H1 (cell line): ENCODE measurements around the gene C2orf78. TPM values are rescaled to one million over a fixed set of nuclear protein-coding genes. Genes with fewer than 3 reads are reported as not detected.

Experiments
- CTCF ChIA-PET: fragments of 300-600 bp; sonication (Branson Sonifier 250); formaldehyde crosslinking; loops from one replicate; lab custom pipeline; 2021; ENCODE audit not compliant: partially characterized antibody; lab: Charles Lee
- POLR2A ChIA-PET: fragments of 300-600 bp; sonication (Branson Sonifier 250); formaldehyde crosslinking; loops from one replicate; lab custom pipeline; 2021; ENCODE audit warnings: inconsistent platforms; ENCODE audit not compliant: partially characterized antibody; lab: Charles Lee
- DNase-seq, 2 experiments: peaks; one replicate each; pipeline versions ENCODE4 v3.0.0 to v3.0.0-alpha.2; 2010 to 2022; ENCODE audit warnings: low spot score in 2 of 2, low read depth in 1 of 2, mixed read lengths in 1 of 2
- FAIRE-seq: peaks from 2 replicates; lab custom pipeline; 2011; peaks lifted over from hg19 to GRCh38; lab: Jason Lieb, UNC
- H2AFZ ChIP-seq: 2 replicates; pipeline ENCODE4 v1.8.1; 2012; ENCODE audit warnings: low read length, inconsistent platforms
- H2AK5ac ChIP-seq: 2 replicates; pipeline ENCODE4 v1.6.1; 2013; ENCODE audit warnings: low read depth, low read length
- H2BK120ac ChIP-seq: replicated peaks from 2 replicates; pipeline ENCODE3; 2013; ENCODE audit warnings: low read depth, low read length, inconsistent platforms
- H2BK12ac ChIP-seq: 2 replicates; pipeline ENCODE4 v1.6.1; 2013; ENCODE audit warnings: low read depth, low read length
- H2BK15ac ChIP-seq: 2 replicates; pipeline ENCODE4 v1.6.1; 2013; ENCODE audit warnings: low read length
- H2BK20ac ChIP-seq: 2 replicates; pipeline ENCODE4 v1.6.1; 2013; ENCODE audit warnings: low read length
- H2BK5ac ChIP-seq: 2 replicates; pipeline ENCODE4 v1.6.1; 2013; ENCODE audit warnings: low read depth, low read length
- H3K14ac ChIP-seq: 2 replicates; pipeline ENCODE4 v1.6.1; 2013; ENCODE audit warnings: inconsistent platforms; ENCODE audit not compliant: insufficient read length
- H3K18ac ChIP-seq: 2 replicates; pipeline ENCODE4 v1.6.1; 2013; ENCODE audit warnings: low read length; ENCODE audit errors: extremely low read depth
- H3K23ac ChIP-seq: 2 replicates; pipeline ENCODE4 v1.6.1; 2013; ENCODE audit warnings: inconsistent platforms; ENCODE audit not compliant: insufficient read length
- H3K23me2 ChIP-seq: 2 replicates; pipeline ENCODE4 v1.6.1; 2013; ENCODE audit warnings: low read depth, low read length
- H3K27ac ChIP-seq: 2 replicates; pipeline ENCODE4 v1.6.1; 2011; ENCODE audit warnings: low read depth, low read length, inconsistent platforms
- H3K27me3 ChIP-seq, 4 experiments: replicated peaks in 1 of 4; 1 replicate in 1 of 4; 2 replicates in 3 of 4; pipeline versions ENCODE4 v1.6.1 to v1.8.1; 2011 to 2013; ENCODE audit warnings: low read length in 3 of 4, mild to moderate bottlenecking in 3 of 4, inconsistent platforms in 2 of 4, mixed read lengths in 2 of 4, moderate library complexity in 1 of 4; ENCODE audit not compliant: control insufficient read depth in 3 of 4, insufficient read depth in 3 of 4; ENCODE audit errors: extremely low read depth in 1 of 4
- H3K36me3 ChIP-seq, 4 experiments: 2 replicates each; pipeline versions ENCODE4 v1.6.1 to v1.8.1; 2011 to 2013; ENCODE audit warnings: mild to moderate bottlenecking in 4 of 4, low read length in 3 of 4, moderate library complexity in 2 of 4, control low read depth in 1 of 4, inconsistent platforms in 1 of 4; ENCODE audit not compliant: insufficient read depth in 4 of 4, control insufficient read depth in 2 of 4
- H3K4ac ChIP-seq: replicated peaks from 2 replicates; pipeline ENCODE3; 2013; ENCODE audit warnings: low read length, low read depth, mixed read lengths, inconsistent platforms; ENCODE audit not compliant: insufficient read length
- H3K4me1 ChIP-seq, 4 experiments: replicated peaks in 1 of 4; 1 replicate in 1 of 4; 2 replicates in 3 of 4; pipeline versions ENCODE4 v1.6.1 to v1.8.1; 2011 to 2013; ENCODE audit warnings: low read length in 3 of 4, inconsistent platforms in 2 of 4, mixed read lengths in 1 of 4; ENCODE audit not compliant: insufficient read depth in 4 of 4, control insufficient read depth in 3 of 4
- H3K4me2 ChIP-seq, 2 experiments: 2 replicates each; pipeline versions ENCODE4 v1.6.1 to v1.8.1; 2011 to 2013; ENCODE audit warnings: low read depth in 2 of 2, low read length in 2 of 2, control low read depth in 1 of 2, inconsistent platforms in 1 of 2, mild to moderate bottlenecking in 1 of 2; ENCODE audit not compliant: insufficient read depth in 1 of 2
- H3K4me3 ChIP-seq, 4 experiments: fragments of 200-600, 300-600 bp in 1 of 4; sonication (generic), shearing (Covaris generic), sonication (Bioruptor Twin) in 1 of 4; 2 replicates each; pipeline versions ENCODE4 v1.5.1 to v1.8.1; 2011 to 2016; ENCODE audit warnings: low read length in 4 of 4, low read depth in 3 of 4, control low read depth in 2 of 4, inconsistent platforms in 2 of 4, mild to moderate bottlenecking in 2 of 4, mixed read lengths in 1 of 4, moderate library complexity in 1 of 4; ENCODE audit not compliant: insufficient read depth in 2 of 4; ENCODE audit errors: extremely low read depth in 1 of 4
- H3K56ac ChIP-seq: replicated peaks from 2 replicates; pipeline ENCODE3; 2013; ENCODE audit warnings: low read depth, mild to moderate bottlenecking, mixed read lengths, low read length, inconsistent platforms; ENCODE audit not compliant: insufficient read length
- H3K79me1 ChIP-seq: 2 replicates; pipeline ENCODE4 v1.6.1; 2013; ENCODE audit warnings: low read depth, low read length, control low read depth
- H3K79me2 ChIP-seq, 2 experiments: 2 replicates each; pipeline versions ENCODE4 v1.6.1 to v1.8.1; 2012 to 2013; ENCODE audit warnings: low read length in 2 of 2, mild to moderate bottlenecking in 2 of 2, inconsistent platforms in 1 of 2; ENCODE audit not compliant: insufficient read depth in 2 of 2, control insufficient read depth in 1 of 2
- H3K9ac ChIP-seq, 4 experiments: replicated peaks in 1 of 4; 1 replicate in 1 of 4; 2 replicates in 3 of 4; pipeline versions ENCODE4 v1.6.1 to v1.8.1; 2011 to 2013; ENCODE audit warnings: low read depth in 3 of 4, low read length in 3 of 4, control low read depth in 2 of 4, mild to moderate bottlenecking in 2 of 4, moderate library complexity in 2 of 4, inconsistent platforms in 1 of 4; ENCODE audit errors: extremely low read depth in 1 of 4
- H3K9me3 ChIP-seq, 2 experiments: 2 replicates each; pipeline versions ENCODE4 v1.6.1 to v1.8.1; 2012 to 2013; ENCODE audit warnings: mild to moderate bottlenecking in 2 of 2, moderate library complexity in 2 of 2, control low read depth in 1 of 2, inconsistent platforms in 1 of 2, low read depth in 1 of 2, low read length in 1 of 2, mixed read lengths in 1 of 2; ENCODE audit not compliant: insufficient read depth in 2 of 2
- H4K20me1 ChIP-seq, 2 experiments: replicated peaks in 1 of 2; 2 replicates each; pipeline versions ENCODE3 to v1.8.1; 2011 to 2013; ENCODE audit warnings: inconsistent platforms in 2 of 2, low read length in 2 of 2, mild to moderate bottlenecking in 1 of 2; ENCODE audit not compliant: insufficient read depth in 2 of 2, control insufficient read depth in 1 of 2
- H4K5ac ChIP-seq: 2 replicates; pipeline ENCODE4 v1.6.1; 2013; ENCODE audit warnings: low read length, low read depth, mixed read lengths, inconsistent platforms; ENCODE audit not compliant: insufficient read length
- H4K8ac ChIP-seq: 2 replicates; pipeline ENCODE4 v1.8.0; 2013; ENCODE audit warnings: mild to moderate bottlenecking, moderate library complexity, low read length, inconsistent platforms; ENCODE audit not compliant: insufficient read depth; ENCODE audit errors: extremely low read depth
- H4K91ac ChIP-seq: replicated peaks from 2 replicates; pipeline ENCODE3; 2013; ENCODE audit warnings: low read length, mixed read lengths, inconsistent platforms; ENCODE audit not compliant: insufficient read length
- CBX5 ChIP-seq: fragments of 300-800, 300-1000 bp; sonication (generic); IDR thresholded peaks from 2 replicates; pipeline ENCODE4 v1.7.1; 2016; ENCODE audit warnings: antibody characterized with exemption, low read length, low read depth
- EGR1 ChIP-seq: IDR thresholded peaks from 2 replicates; pipeline ENCODE4 v1.6.1; 2011; ENCODE audit warnings: low read depth, low read length, borderline replicate concordance
- GABPA ChIP-seq: IDR thresholded peaks from 2 replicates; pipeline ENCODE4 v1.6.1; 2011; ENCODE audit warnings: mild to moderate bottlenecking, low read length, moderate library complexity, borderline replicate concordance; ENCODE audit not compliant: insufficient read depth
- KDM4A ChIP-seq: IDR thresholded peaks from one replicate; pipeline ENCODE4 v1.7.1; 2012; ENCODE audit warnings: low read depth, mild to moderate bottlenecking, moderate library complexity, low read length, inconsistent platforms; ENCODE audit not compliant: severe bottlenecking
- POU5F1 ChIP-seq: IDR thresholded peaks from 2 replicates; pipeline ENCODE4 v1.6.1; 2011; ENCODE audit warnings: low read depth, mild to moderate bottlenecking, low read length, moderate library complexity
- SP1 ChIP-seq: IDR thresholded peaks from 2 replicates; pipeline ENCODE4 v1.6.1; 2011; ENCODE audit warnings: low read depth, low read length
- TAF7 ChIP-seq: optimal IDR thresholded peaks from 2 replicates; pipeline ENCODE3; 2011; ENCODE audit warnings: low read depth, mild to moderate bottlenecking, inconsistent platforms, low read length, moderate library complexity, borderline replicate concordance
- TEAD4 ChIP-seq: IDR thresholded peaks from 2 replicates; pipeline ENCODE4 v1.6.1; 2012; ENCODE audit warnings: low read depth, low read length, inconsistent platforms, mixed read lengths
- YY1 ChIP-seq: IDR thresholded peaks from 2 replicates; pipeline ENCODE4 v1.6.1; 2011; ENCODE audit warnings: low read depth, mild to moderate bottlenecking, low read length
- WGBS, 2 experiments: shearing (Covaris generic) in 1 of 2; methylation state at CpG; one replicate each; pipeline versions ENCODE4 v1.1.6 to v1.1.7; 2013 to 2015; ENCODE audit warnings: low lambda C conversion rate in 2 of 2, mixed read lengths in 2 of 2, inconsistent platforms in 1 of 2, low coverage in 1 of 2, missing lambda C conversion rate in 1 of 2; ENCODE audit not compliant: insufficient replicate concordance in 2 of 2, insufficient coverage in 1 of 2, insufficient read length in 1 of 2; ENCODE audit errors: extremely low coverage in 1 of 2, missing lambda C conversion rate in 1 of 2; 5-methylcytosine and 5-hydroxymethylcytosine counted together
- polyA plus RNA-seq, 7 experiments: library from polyadenylated mRNA; depleted of rRNA in 3 of 7; stranded (reverse) in 5 of 7; unstranded in 2 of 7; fragments of >200 nt in 5 of 7; fragments of 200-250 nt in 2 of 7; gene quantifications; 1 replicate in 5 of 7; 2 replicates in 1 of 7; 4 replicates in 1 of 7; pipeline versions ENCODE4 v1.2.1 to v1.2.3, GENCODE V29; 2011 to 2013; ENCODE audit warnings: missing spikeins in 2 of 7, mixed read lengths in 2 of 7
- total RNA-seq: library from RNA; stranded (reverse); fragmentation: NEBNext Ultra II Directional; extraction: Animal tissue kit (Norgen Biotek cat#: 25700); gene quantifications from 2 replicates; pipeline ENCODE4 v1.2.1, GENCODE V29; 2021

Gene C2orf78
- total and polyA plus RNA-seq, 2 of the 8 experiments (the other 6 are each of a cell fraction or from before 2014, with no cell fraction given) = 0.39 to 0.89 TPM

DNA sequence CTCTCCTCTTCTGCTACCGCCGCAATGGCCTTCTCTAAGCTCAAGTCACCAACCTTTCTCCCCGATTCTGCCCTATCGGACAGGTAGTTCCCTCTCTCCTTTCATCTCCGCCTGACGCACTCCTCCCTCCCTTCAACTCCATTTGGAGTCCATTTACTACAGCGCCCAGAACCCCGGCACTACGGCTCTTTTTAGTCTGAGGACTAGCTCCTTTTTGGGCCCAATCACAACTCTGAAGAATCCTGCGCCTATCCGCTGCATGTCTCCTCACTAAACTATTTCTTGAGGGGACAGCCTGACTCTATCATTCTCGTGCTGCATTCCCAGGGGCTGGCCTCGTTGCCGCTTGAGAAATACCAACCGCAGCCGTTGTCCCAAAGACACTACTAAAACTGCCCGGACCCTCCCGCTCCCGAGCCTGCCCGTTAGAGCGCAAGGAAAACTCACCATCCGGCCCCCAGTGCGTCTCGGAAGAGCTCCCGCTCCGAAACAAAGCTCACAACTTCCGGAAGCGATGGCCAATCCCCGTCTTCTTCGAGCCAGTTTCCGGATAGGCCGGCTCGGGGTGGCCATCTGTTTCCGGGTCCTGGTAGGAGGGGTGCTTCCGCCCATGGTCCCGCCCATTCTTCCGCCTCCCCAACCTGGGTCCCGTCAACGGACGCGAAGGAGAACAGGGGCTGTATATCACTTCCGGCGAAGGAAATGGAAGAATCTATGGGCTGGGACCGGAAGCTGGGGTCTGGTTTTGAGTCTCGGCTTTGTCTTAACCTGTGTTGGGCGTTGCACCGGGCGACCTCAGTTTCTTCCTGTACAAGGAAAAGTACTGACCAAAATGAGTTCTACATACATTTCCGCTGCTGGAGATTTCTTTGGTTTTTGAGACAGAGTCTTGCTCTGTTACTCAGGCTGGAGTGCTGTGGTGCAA is 46.9 kb upstream of the C2orf78 start, which contains the start of gene TPRKB:
TSS of gene TPRKB (minus strand) at position 491 of the 925 bp plus-strand sequence. CDS start 2,776 bp downstream, outside the sequence.
- Histone ChIP-seq H3K27ac (no peak within 1 kb of the TSS), H3K18ac (no peak within 1 kb of the TSS; the same call in 1 of the 2 replicates), H3K4me1 (peaks cover 0 to 4% (median 1%) of the 10 kb centered on the region in 4 experiments; a peak in 2 of 7 replicates), H2BK120ac (no peak within 1 kb of the TSS), H4K5ac (peak within 1 kb of the TSS; percentile 22), H3K36me3 (peaks cover 0 to 9% (median 2%) of the 10 kb centered on the region in 4 experiments; a peak in 3 of 8 replicates), H2BK5ac (no peak within 1 kb of the TSS; the same call in 1 of the 2 replicates), H3K56ac (peak within 1 kb of the TSS; percentile 21), H3K27me3 (peaks cover 11 to 36% (median 25%) of the 10 kb centered on the region in 4 experiments), H3K9ac (peak within 1 kb of the TSS; percentile 9 to 89 (median 66)), H3K79me1 (no peaks in the 10 kb centered on the region), H2BK20ac (no peak within 1 kb of the TSS), H2AK5ac (no peak within 1 kb of the TSS), H3K4ac (no peak within 1 kb of the TSS), H2AFZ (peak within 1 kb of the TSS; percentile 99), H3K4me2 (peak within 1 kb of the TSS; percentile 84 to 98), H3K23me2 (peaks cover 6% of the 10 kb centered on the region; the same call in 1 of the 2 replicates), H3K79me2 (peaks cover 0 to 9% of the 10 kb centered on the region in 2 experiments; a peak in 2 of 4 replicates), H3K4me3 (peak within 1 kb of the TSS; percentile 68 to 98 (median 94)), H2BK12ac (no peak within 1 kb of the TSS), H4K20me1 (no peaks in the 10 kb centered on the region), H2BK15ac (no peak within 1 kb of the TSS), H4K8ac (peak within 1 kb of the TSS; percentile 73), H4K91ac (no peak within 1 kb of the TSS), H3K14ac (no peak within 1 kb of the TSS), H3K23ac (no peak within 1 kb of the TSS), H3K9me3 (peaks cover 2 to 9% of the 10 kb centered on the region in 2 experiments; a peak in 3 of 4 replicates)
- POLR2A ChIA-PET = interaction anchor here (0.7 to 1.7 kb wide), 8 partner anchors 9 to 462 kb away, joined by 3 to 7 read pairs (median 3); partner anchors contain the start of genes MTHFD2 and STAMBP
- DNase-seq (peak; percentile 89), FAIRE-seq (no peak)
- CTCF ChIA-PET = interaction anchor here (1.1 to 1.3 kb wide), 2 partner anchors 17 to 79 kb away, joined by 3 read pairs; no protein-coding TSS in a partner anchor
- 7% methylated on average over 49 of the region's 49 CpGs; no CpG with 5 or more reads in 1 of the 2 experiments for WGBS, 2 experiments
- TF ChIP-seq CBX5 (no peak), YY1 (peak; percentile 72; the same call in 1 of the 2 replicates), GABPA (peak; percentile 95), KDM4A (peak; percentile 81), SP1 (peak; percentile 39; the same call in 1 of the 2 replicates), TAF7 (peak; percentile 74), EGR1 (peak; percentile 96), TEAD4 (no peak), POU5F1 (no peak)
